Mesenchymal stem cell (in vitro differentiated cells and primary cell): ENCODE results near the gene PTK6.

Experiments used
- DNase-seq: peaks from one replicate; pipeline ENCODE4 v3.0.0-alpha.2; 2013
- H2AFZ ChIP-seq: one replicate; pipeline ENCODE4 v1.6.1; 2013; ENCODE audit warnings: low read depth, mild to moderate bottlenecking, control low read depth, inconsistent platforms, low read length, moderate library complexity
- H2AK5ac ChIP-seq: 2 replicates; pipeline ENCODE4 v1.6.1; 2013; ENCODE audit warnings: low read length, moderate library complexity, mild to moderate bottlenecking, inconsistent platforms; ENCODE audit not compliant: severe bottlenecking
- H2BK120ac ChIP-seq: one replicate; pipeline ENCODE4 v1.6.1; 2013; ENCODE audit warnings: low read depth, mild to moderate bottlenecking, inconsistent platforms, low read length, moderate library complexity
- H2BK12ac ChIP-seq, 2 experiments: one replicate each; pipeline ENCODE4 v1.6.1; 2013; ENCODE audit warnings: inconsistent platforms in 2 of 2, low read length in 2 of 2, mild to moderate bottlenecking in 2 of 2, moderate library complexity in 2 of 2, control low read depth in 1 of 2
- H2BK15ac ChIP-seq: one replicate; pipeline ENCODE4 v1.6.1; 2013; ENCODE audit warnings: mild to moderate bottlenecking, low read depth, inconsistent platforms; ENCODE audit not compliant: poor library complexity, severe bottlenecking
- H2BK5ac ChIP-seq: 2 replicates; pipeline ENCODE4 v1.6.1; 2013; ENCODE audit warnings: low read depth, mild to moderate bottlenecking, low read length, control low read depth, inconsistent platforms; ENCODE audit not compliant: poor library complexity, severe bottlenecking
- H3K14ac ChIP-seq, 2 experiments: one replicate each; pipeline ENCODE4 v1.6.1; 2013; ENCODE audit warnings: inconsistent platforms in 2 of 2, low read length in 2 of 2, control low read depth in 1 of 2, mild to moderate bottlenecking in 1 of 2, moderate library complexity in 1 of 2
- H3K18ac ChIP-seq, 2 experiments: one replicate each; pipeline ENCODE4 v1.6.1; 2013; ENCODE audit warnings: inconsistent platforms in 2 of 2, low read length in 2 of 2, control low read depth in 1 of 2, low read depth in 1 of 2, mild to moderate bottlenecking in 1 of 2
- H3K23ac ChIP-seq, 2 experiments: one replicate each; pipeline ENCODE4 v1.6.1; 2013; ENCODE audit warnings: inconsistent platforms in 2 of 2, low read length in 2 of 2, mild to moderate bottlenecking in 2 of 2, moderate library complexity in 2 of 2, control low read depth in 1 of 2
- H3K27ac ChIP-seq: 2 replicates; pipeline ENCODE4 v1.5.1; 2013; ENCODE audit warnings: mild to moderate bottlenecking, moderate library complexity, low read length, control low read depth, inconsistent platforms; ENCODE audit not compliant: poor library complexity, severe bottlenecking
- H3K27me3 ChIP-seq, 2 experiments: 2 replicates each; pipeline versions ENCODE4 v1.6.1 to v1.7.0; 2013; ENCODE audit warnings: low read length in 2 of 2, mild to moderate bottlenecking in 2 of 2, moderate library complexity in 2 of 2, control low read depth in 1 of 2, inconsistent platforms in 1 of 2; ENCODE audit not compliant: control insufficient read depth in 1 of 2, insufficient read depth in 1 of 2
- H3K36me3 ChIP-seq, 2 experiments: 2 replicates each; pipeline versions ENCODE4 v1.6.1 to v1.7.0; 2013; ENCODE audit warnings: low read length in 2 of 2, control low read depth in 1 of 2, inconsistent platforms in 1 of 2, low read depth in 1 of 2, mild to moderate bottlenecking in 1 of 2; ENCODE audit not compliant: insufficient read depth in 2 of 2, control insufficient read depth in 1 of 2
- H3K4ac ChIP-seq, 2 experiments: one replicate each; pipeline ENCODE4 v1.6.1; 2013; ENCODE audit warnings: inconsistent platforms in 2 of 2, low read length in 2 of 2, mild to moderate bottlenecking in 2 of 2, moderate library complexity in 2 of 2, control low read depth in 1 of 2, low read depth in 1 of 2
- H3K4me1 ChIP-seq: 2 replicates; pipeline ENCODE4 v1.6.1; 2013; ENCODE audit warnings: low read depth, low read length, control low read depth; ENCODE audit not compliant: control insufficient read depth, insufficient read depth
- H3K4me2 ChIP-seq: 2 replicates; pipeline ENCODE4 v1.6.1; 2013; ENCODE audit warnings: low read length, mild to moderate bottlenecking, inconsistent platforms; ENCODE audit not compliant: poor library complexity, severe bottlenecking
- H3K4me3 ChIP-seq, 2 experiments: 2 replicates each; pipeline versions ENCODE4 v1.5.1 to v1.7.0; 2013; ENCODE audit warnings: low read length in 2 of 2, mild to moderate bottlenecking in 2 of 2, control low read depth in 1 of 2, low read depth in 1 of 2; ENCODE audit not compliant: insufficient read depth in 1 of 2
- H3K79me1 ChIP-seq: replicated peaks from 2 replicates; pipeline ENCODE4 v1.6.1; 2013; ENCODE audit warnings: mild to moderate bottlenecking, control low read depth, low read length, inconsistent platforms; ENCODE audit not compliant: poor library complexity, severe bottlenecking
- H3K9ac ChIP-seq: 2 replicates; pipeline ENCODE4 v1.7.0; 2013; ENCODE audit warnings: mild to moderate bottlenecking, low read length, moderate library complexity
- H3K9me3 ChIP-seq: 2 replicates; pipeline ENCODE4 v1.7.0; 2013; ENCODE audit warnings: mild to moderate bottlenecking, low read length; ENCODE audit not compliant: control insufficient read depth
- H4K8ac ChIP-seq: one replicate; pipeline ENCODE4 v1.6.1; 2013; ENCODE audit warnings: inconsistent platforms, mild to moderate bottlenecking, low read length, moderate library complexity
- H4K91ac ChIP-seq: one replicate; pipeline ENCODE4 v1.6.1; 2013; ENCODE audit warnings: mild to moderate bottlenecking, low read length, inconsistent platforms
- WGBS: methylation state at CpG from one replicate; pipeline ENCODE4 v1.1.7; 2013; ENCODE audit warnings: mixed read lengths; 5-methylcytosine and 5-hydroxymethylcytosine counted together

PTK6 gene

DNA sequence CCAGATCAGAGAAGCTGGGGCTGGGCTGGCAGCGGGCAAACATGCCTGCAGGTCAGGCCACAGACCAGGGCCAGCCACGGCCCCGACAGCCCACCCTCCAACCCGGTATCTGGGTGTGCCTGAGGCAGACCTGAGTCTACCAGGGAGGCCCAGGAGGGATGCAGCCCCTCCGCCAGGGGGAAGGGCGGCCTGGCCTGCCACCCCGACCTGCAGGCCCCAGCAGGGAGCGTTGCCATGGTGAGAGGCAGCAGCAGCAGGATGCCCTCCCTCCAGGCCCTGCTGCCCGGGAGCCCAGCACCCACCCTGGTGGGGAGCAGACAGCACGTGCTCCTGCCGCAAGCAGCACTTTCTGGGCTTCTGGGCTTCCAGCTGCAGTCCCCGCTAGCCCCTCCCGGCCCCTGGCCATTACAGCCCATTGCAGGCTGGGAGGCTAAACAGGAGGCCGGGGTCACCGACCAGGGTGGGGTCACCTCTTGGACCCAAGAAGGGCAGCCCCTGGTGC lies 34.5 kb downstream of the PTK6 start:
- Histone ChIP-seq H3K18ac (no peak overlapping the region), H3K4ac (no peak overlapping the region), H2BK120ac (no peak overlapping the region), H3K14ac (no peak overlapping the region), H3K79me1 (no peaks in the 10 kb centered on the region), H4K8ac (no peak overlapping the region), H3K27ac (no peak overlapping the region), H2AK5ac (no peak overlapping the region), H4K91ac (no peak overlapping the region), H3K23ac (no peak overlapping the region), H3K27me3 (peaks cover 55 to 69% of the 10 kb centered on the region in 2 experiments), H3K9ac (no peak overlapping the region), H3K4me1 (peaks cover 28% of the 10 kb centered on the region), H3K4me3 (no peak overlapping the region), H2BK15ac (no peak overlapping the region), H3K9me3 (peaks cover 12% of the 10 kb centered on the region), H2BK12ac (no peak overlapping the region), H3K36me3 (no peaks in the 10 kb centered on the region), H2BK5ac (no peak overlapping the region), H3K4me2 (no peak overlapping the region), H2AFZ (no peak overlapping the region)
- WGBS, result 68% methylated on average over 15 of the region's 15 CpGs
- DNase-seq, result no peak

DNA sequence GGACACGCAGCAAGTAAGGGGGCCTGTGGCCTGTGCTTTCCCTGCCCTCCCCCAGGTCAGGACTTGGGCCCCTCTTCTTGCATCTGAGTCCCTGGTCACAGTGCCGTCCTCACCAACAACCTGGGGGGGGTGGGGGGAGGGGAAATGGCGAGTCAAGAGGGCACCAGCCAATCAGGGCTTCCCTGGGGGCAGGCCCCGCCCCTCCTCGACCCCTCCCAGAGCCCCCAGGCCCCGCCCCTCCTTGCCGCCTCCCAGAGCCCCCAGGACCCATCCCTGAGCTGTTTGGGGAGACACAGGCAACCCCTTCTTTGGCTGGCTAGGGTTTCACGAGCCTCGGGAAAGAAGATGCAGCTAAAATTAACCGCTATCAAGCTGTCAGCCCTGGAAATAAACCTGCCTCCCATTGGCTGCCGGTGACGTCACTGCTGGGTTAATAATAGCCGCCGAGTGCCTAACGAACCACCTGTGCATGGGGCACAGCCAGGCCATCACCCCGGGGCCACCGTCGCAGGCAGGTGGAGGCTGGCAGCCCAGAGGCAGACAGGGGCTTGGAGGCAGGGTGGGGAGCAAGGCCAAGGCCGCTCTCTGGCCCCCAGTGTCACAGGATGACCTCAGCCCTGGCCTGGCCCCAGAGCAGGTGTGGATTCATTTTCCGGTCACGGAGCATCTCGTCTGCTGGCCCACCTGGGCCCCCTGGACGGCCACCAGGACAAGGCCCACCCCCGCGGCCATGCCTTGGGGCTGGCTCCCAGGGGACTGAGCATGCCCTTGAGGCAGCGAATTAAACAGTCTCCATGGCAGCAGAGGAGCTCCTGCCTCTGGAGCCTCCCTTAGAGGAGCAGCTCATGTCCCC lies 35.1 kb downstream of the PTK6 start:
- Histone ChIP-seq H3K36me3 (no peaks in the 10 kb centered on the region), H2BK15ac (no peak overlapping the region), H3K27me3 (peaks cover 58 to 74% of the 10 kb centered on the region in 2 experiments), H3K9me3 (peaks cover 12% of the 10 kb centered on the region), H3K23ac (no peak overlapping the region), H3K4me2 (no peak overlapping the region), H2BK12ac (no peak overlapping the region), H3K4me3 (no peak overlapping the region), H4K8ac (no peak overlapping the region), H3K4ac (no peak overlapping the region), H3K27ac (no peak overlapping the region), H3K18ac (no peak overlapping the region), H2BK5ac (no peak overlapping the region), H2AFZ (no peak overlapping the region), H2AK5ac (no peak overlapping the region), H3K79me1 (no peaks in the 10 kb centered on the region), H3K14ac (no peak overlapping the region), H2BK120ac (no peak overlapping the region), H3K9ac (no peak overlapping the region), H3K4me1 (peaks cover 30% of the 10 kb centered on the region), H4K91ac (no peak overlapping the region)
- no peak for DNase-seq
- 32% methylated on average over 24 of the region's 26 CpGs for WGBS

DNA sequence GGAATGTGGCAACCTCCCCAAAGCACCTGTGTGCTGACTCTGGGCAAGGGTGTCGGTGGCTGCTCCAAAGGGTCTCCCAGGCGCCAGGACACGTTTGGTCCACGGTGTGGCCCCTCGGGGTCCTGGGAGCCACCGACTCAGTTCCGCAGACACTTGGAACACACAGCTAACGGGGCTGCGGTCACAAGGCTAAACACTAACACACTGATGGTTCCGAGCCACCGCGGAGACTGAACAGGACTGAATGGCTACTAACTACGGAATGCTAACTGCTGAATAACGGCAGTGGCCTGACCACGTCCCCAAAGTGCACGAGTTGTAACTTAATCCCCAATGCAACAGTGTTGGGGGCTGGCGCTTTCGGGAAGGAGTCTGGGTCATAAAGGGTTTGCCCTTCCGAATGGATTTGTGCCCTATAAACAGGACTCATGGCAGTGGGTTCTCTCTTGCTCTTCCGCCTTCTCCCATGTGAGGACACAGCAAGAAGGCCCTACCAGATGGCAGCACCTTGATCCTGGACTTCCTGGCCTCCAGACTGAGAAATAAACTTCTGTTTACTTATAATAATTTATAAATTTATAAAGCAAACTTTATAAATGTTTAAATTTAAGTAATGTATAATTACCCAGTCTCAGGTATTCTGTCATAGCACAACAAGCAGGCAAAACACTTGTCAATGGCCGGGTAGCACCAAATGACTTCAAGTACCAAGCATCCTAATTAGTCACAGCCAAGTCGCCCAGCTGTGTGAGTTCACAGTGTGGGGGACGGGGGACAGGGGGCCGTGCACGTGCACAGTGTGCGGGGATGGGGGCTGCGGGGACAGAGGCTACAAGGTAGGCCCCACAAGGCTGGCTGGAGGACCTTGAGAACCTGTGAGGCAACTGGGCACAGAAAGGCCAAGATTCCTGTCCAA lies 36.0 kb downstream of the PTK6 start:
- no peak overlapping the region for H2AK5ac ChIP-seq
- H2BK12ac ChIP-seq, result no peak overlapping the region
- H3K4me3 ChIP-seq, result no peak overlapping the region
- no peak overlapping the region for H2AFZ ChIP-seq
- no peak overlapping the region for H3K9ac ChIP-seq
- H4K91ac ChIP-seq, result no peak overlapping the region
- H4K8ac ChIP-seq, result no peak overlapping the region
- WGBS, result 71% methylated on average over 27 of the region's 27 CpGs
- DNase-seq, result no peak
- H3K9me3 ChIP-seq, result peaks cover 12% of the 10 kb centered on the region
- peaks cover 55 to 76% of the 10 kb centered on the region in 2 experiments for H3K27me3 ChIP-seq
- H3K36me3 ChIP-seq, result no peaks in the 10 kb centered on the region
- H3K4me1 ChIP-seq, result peaks cover 32% of the 10 kb centered on the region
- no peaks in the 10 kb centered on the region for H3K79me1 ChIP-seq
- no peak overlapping the region for H3K18ac ChIP-seq
- H3K4me2 ChIP-seq, result no peak overlapping the region
- H3K27ac ChIP-seq, result no peak overlapping the region
- H3K23ac ChIP-seq, result no peak overlapping the region
- H2BK15ac ChIP-seq, result no peak overlapping the region
- no peak overlapping the region for H2BK5ac ChIP-seq
- no peak overlapping the region for H2BK120ac ChIP-seq
- H3K4ac ChIP-seq, result no peak overlapping the region
- no peak overlapping the region for H3K14ac ChIP-seq
